Activated CD4-positive, alpha-beta T cell treated with anti-CD3 and anti-CD28 coated beads for 36 hours (primary cell): ENCODE results near the gene SEC14L3. TPM values are rescaled to one million over a fixed set of nuclear protein-coding genes. Genes with fewer than 3 reads are reported as not detected.

Experiments used
- total RNA-seq, 2 experiments: library from RNA; stranded (reverse); gene quantifications; one replicate each; pipeline ENCODE4 v1.2.3, GENCODE V29; 2021

SEC14L3 gene
- total RNA-seq, 2 experiments from 2014 or later = not detected

Other genes with a start within 250 kb of the SEC14L3 start
- 100 to 1,000 TPM in 1 of 2 experiments, 10 to 100 TPM in 1; 77.3 to 105 TPM for gene LIF, start 225.3 kb downstream of the SEC14L3 start, total RNA-seq
- 10 to 100 TPM; 13.8 to 17.6 TPM for gene OSM, start 205.2 kb downstream of the SEC14L3 start, total RNA-seq
- gene CASTOR1, start 182.5 kb downstream of the SEC14L3 start, total RNA-seq = 1 to 10 TPM; 1.6 to 2.2 TPM
- 10 to 100 TPM; 20.1 to 21.6 TPM for gene TBC1D10A, start 145.1 kb downstream of the SEC14L3 start, total RNA-seq
- 100 to 1,000 TPM; 254 to 499 TPM for gene SF3A1, start 115.1 kb downstream of the SEC14L3 start, total RNA-seq
- gene CCDC157, start 115.0 kb downstream of the SEC14L3 start, total RNA-seq = 1 to 10 TPM; 2.4 to 3.7 TPM
- 1 to 10 TPM; 4.3 to 7.4 TPM for gene RNF215, start 84.6 kb downstream of the SEC14L3 start, total RNA-seq
- 10 to 100 TPM; 13.8 to 18.2 TPM for gene SEC14L2, start 75.0 kb downstream of the SEC14L3 start, total RNA-seq
- gene MTFP1, start 46.2 kb downstream of the SEC14L3 start, total RNA-seq = 10 to 100 TPM; 47.0 to 54.6 TPM
- not detected for gene SEC14L4, start 33.7 kb upstream of the SEC14L3 start, total RNA-seq
- not detected for gene SEC14L6, start 74.7 kb upstream of the SEC14L3 start, total RNA-seq
- not detected for gene GAL3ST1, start 102.6 kb upstream of the SEC14L3 start, total RNA-seq
- gene PES1, start 119.9 kb upstream of the SEC14L3 start, total RNA-seq = 100 to 1,000 TPM; 134 to 137 TPM
- gene TCN2, start 135.2 kb upstream of the SEC14L3 start, total RNA-seq = under 1 TPM; 0.12 to 0.32 TPM
- gene SLC35E4, start 163.8 kb upstream of the SEC14L3 start, total RNA-seq = 1 to 10 TPM; 3.6 to 4.3 TPM
- gene DUSP18, start 195.9 kb upstream of the SEC14L3 start, total RNA-seq = 1 to 10 TPM; 7.8 to 8.5 TPM
- gene OSBP2, start 222.9 kb upstream of the SEC14L3 start, total RNA-seq = 1 to 10 TPM; 1.2 to 1.4 TPM